Measurements from ENCODE around the gene CCSER1. TPM values are rescaled to one million over a fixed set of nuclear protein-coding genes. Genes with fewer than 3 reads are reported as not detected.

Gene CCSER1
- total and polyA plus RNA-seq, 2 experiments from 2014 or later: 2.9 to 3.4 TPM

DNA sequence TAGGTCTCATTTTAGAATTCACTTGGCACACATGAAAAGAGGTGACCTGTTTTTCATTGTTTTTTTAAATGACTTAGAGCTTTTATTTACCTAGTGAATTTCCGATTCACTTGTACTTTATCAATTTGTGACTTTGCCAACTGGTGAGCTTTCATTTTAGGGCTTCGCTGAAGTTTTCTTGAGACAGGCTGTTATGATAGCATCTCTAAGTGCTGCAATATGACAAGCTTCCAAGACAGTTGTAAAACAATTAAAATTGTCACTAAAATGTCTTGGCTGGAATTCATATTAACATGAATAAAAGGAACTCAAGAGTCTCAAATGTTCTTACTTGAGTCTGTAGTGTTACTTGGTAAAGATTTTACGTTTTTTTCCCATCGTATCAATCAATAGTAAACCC, 1344.9 kb downstream of the CCSER1 start:
- H3K27ac Mint-ChIP-seq: no peak overlapping the region
- Histone ChIP-seq H3K79me2 (replicated peaks; ENCODE audit: insufficient read depth) (no peaks in the 10 kb centered on the region), H4K20me1 (replicated peaks; ENCODE audit: insufficient read depth) (no peaks in the 10 kb centered on the region), H3K4me2 (no peak overlapping the region), H2AFZ (no peak overlapping the region), H3K27me3 (ENCODE audit: insufficient read depth) (no peaks in the 10 kb centered on the region), H3K9me2 (ENCODE audit: insufficient read depth) (no peaks in the 10 kb centered on the region), H3K4me3 (no peak overlapping the region), H3F3A (replicated peaks; ENCODE audit: low read depth) (no peaks in the 10 kb centered on the region), H3K27ac (ENCODE audit: low read depth) (no peak overlapping the region), H3K36me3 (ENCODE audit: insufficient read depth) (no peaks in the 10 kb centered on the region), H3K4me1 (ENCODE audit: insufficient read depth) (no peaks in the 10 kb centered on the region)
- no peak for ATAC-seq
- H3K27me3 Mint-ChIP-seq (ENCODE audit: insufficient read depth, low read depth, poor library complexity): no peaks in the 10 kb centered on the region
- no peak for DNase-seq (ENCODE audit: low spot score)
- no peak overlapping the region for H3K4me3 Mint-ChIP-seq
- TF ChIP-seq ZNF331 (CRISPR knock-in tag; IDR thresholded peaks at IDR 0.05; ENCODE audit: low read depth) (no peak), STAT1 (IDR thresholded peaks at IDR 0.05; ENCODE audit: unreplicated experiment) (no peak)
- TF ChIP-seq, protein P1, sequence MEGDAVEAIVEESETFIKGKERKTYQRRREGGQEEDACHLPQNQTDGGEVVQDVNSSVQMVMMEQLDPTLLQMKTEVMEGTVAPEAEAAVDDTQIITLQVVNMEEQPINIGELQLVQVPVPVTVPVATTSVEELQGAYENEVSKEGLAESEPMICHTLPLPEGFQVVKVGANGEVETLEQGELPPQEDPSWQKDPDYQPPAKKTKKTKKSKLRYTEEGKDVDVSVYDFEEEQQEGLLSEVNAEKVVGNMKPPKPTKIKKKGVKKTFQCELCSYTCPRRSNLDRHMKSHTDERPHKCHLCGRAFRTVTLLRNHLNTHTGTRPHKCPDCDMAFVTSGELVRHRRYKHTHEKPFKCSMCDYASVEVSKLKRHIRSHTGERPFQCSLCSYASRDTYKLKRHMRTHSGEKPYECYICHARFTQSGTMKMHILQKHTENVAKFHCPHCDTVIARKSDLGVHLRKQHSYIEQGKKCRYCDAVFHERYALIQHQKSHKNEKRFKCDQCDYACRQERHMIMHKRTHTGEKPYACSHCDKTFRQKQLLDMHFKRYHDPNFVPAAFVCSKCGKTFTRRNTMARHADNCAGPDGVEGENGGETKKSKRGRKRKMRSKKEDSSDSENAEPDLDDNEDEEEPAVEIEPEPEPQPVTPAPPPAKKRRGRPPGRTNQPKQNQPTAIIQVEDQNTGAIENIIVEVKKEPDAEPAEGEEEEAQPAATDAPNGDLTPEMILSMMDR (conservative IDR thresholded peaks at IDR 0.05; ENCODE audit: low read depth in 2 of 2): no peak
- no peaks in the 10 kb centered on the region for H3K4me1 Mint-ChIP-seq
- H3K36me3 Mint-ChIP-seq (ENCODE audit: low read depth): no peaks in the 10 kb centered on the region
- H3K9me3 Mint-ChIP-seq: peaks cover 6% of the 10 kb centered on the region; the same call in 1 of the 3 replicates

DNA sequence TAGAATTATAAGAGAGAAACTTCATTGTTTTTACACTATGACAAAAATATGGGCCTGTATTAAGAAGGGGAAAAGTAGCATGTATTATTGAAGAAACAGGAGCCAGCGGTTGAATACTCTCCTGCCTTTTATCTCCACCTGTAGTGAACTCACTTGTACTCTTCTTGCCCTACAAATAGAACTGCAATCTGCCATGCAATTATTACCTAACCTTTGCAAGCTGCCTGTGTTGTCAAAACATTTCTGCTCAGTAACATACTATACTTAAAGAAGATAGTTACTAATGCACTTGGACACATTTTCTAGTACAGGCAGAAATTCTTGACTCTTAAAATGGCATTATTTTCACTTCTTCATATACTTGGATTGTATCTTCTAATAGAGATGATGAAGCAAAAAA, 1358.2 kb downstream of the CCSER1 start:
- Histone ChIP-seq H3K27ac (ENCODE audit: low read depth) (no peak overlapping the region), H3K4me2 (no peak overlapping the region), H3K9me2 (ENCODE audit: insufficient read depth) (no peaks in the 10 kb centered on the region), H3K36me3 (ENCODE audit: insufficient read depth) (no peaks in the 10 kb centered on the region), H3K4me3 (no peak overlapping the region), H3K27me3 (ENCODE audit: insufficient read depth) (no peaks in the 10 kb centered on the region), H4K20me1 (replicated peaks; ENCODE audit: insufficient read depth) (no peaks in the 10 kb centered on the region), H2AFZ (no peak overlapping the region), H3K79me2 (replicated peaks; ENCODE audit: insufficient read depth) (no peaks in the 10 kb centered on the region), H3F3A (replicated peaks; ENCODE audit: low read depth) (no peaks in the 10 kb centered on the region), H3K4me1 (ENCODE audit: insufficient read depth) (no peaks in the 10 kb centered on the region)
- Mint-ChIP-seq H3K4me3 (no peak overlapping the region), H3K4me1 (peaks cover 11% of the 10 kb centered on the region; the same call in 2 of the 3 replicates), H3K27ac (no peak overlapping the region), H3K27me3 (ENCODE audit: insufficient read depth, low read depth, poor library complexity) (no peaks in the 10 kb centered on the region), H3K36me3 (ENCODE audit: low read depth) (no peaks in the 10 kb centered on the region), H3K9me3 (peaks cover 3% of the 10 kb centered on the region; the same call in 2 of the 3 replicates)
- ATAC-seq (no peak), DNase-seq (ENCODE audit: low spot score) (no peak)
- TF ChIP-seq EZH2phosphoT487 (IDR thresholded peaks at IDR 0.05; ENCODE audit: unreplicated experiment): no peak
- TF ChIP-seq JUNB (IDR thresholded peaks at IDR 0.05; ENCODE audit: unreplicated experiment): no peak
- TF ChIP-seq POLR2AphosphoS5 (IDR thresholded peaks at IDR 0.05; ENCODE audit: low read depth): no peak
- TF ChIP-seq, protein P1 (conservative IDR thresholded peaks at IDR 0.05; ENCODE audit: low read depth in 2 of 2): no peak
- no peak for TF ChIP-seq CREB1 (CRISPR knock-in tag; IDR thresholded peaks at IDR 0.05; ENCODE audit: low read depth)
- no peak for TF ChIP-seq ZNF114 (CRISPR knock-in tag; IDR thresholded peaks at IDR 0.05)
- no peak for TF ChIP-seq ZNF331 (CRISPR knock-in tag; IDR thresholded peaks at IDR 0.05; ENCODE audit: low read depth)
- TF ChIP-seq, protein P2, sequence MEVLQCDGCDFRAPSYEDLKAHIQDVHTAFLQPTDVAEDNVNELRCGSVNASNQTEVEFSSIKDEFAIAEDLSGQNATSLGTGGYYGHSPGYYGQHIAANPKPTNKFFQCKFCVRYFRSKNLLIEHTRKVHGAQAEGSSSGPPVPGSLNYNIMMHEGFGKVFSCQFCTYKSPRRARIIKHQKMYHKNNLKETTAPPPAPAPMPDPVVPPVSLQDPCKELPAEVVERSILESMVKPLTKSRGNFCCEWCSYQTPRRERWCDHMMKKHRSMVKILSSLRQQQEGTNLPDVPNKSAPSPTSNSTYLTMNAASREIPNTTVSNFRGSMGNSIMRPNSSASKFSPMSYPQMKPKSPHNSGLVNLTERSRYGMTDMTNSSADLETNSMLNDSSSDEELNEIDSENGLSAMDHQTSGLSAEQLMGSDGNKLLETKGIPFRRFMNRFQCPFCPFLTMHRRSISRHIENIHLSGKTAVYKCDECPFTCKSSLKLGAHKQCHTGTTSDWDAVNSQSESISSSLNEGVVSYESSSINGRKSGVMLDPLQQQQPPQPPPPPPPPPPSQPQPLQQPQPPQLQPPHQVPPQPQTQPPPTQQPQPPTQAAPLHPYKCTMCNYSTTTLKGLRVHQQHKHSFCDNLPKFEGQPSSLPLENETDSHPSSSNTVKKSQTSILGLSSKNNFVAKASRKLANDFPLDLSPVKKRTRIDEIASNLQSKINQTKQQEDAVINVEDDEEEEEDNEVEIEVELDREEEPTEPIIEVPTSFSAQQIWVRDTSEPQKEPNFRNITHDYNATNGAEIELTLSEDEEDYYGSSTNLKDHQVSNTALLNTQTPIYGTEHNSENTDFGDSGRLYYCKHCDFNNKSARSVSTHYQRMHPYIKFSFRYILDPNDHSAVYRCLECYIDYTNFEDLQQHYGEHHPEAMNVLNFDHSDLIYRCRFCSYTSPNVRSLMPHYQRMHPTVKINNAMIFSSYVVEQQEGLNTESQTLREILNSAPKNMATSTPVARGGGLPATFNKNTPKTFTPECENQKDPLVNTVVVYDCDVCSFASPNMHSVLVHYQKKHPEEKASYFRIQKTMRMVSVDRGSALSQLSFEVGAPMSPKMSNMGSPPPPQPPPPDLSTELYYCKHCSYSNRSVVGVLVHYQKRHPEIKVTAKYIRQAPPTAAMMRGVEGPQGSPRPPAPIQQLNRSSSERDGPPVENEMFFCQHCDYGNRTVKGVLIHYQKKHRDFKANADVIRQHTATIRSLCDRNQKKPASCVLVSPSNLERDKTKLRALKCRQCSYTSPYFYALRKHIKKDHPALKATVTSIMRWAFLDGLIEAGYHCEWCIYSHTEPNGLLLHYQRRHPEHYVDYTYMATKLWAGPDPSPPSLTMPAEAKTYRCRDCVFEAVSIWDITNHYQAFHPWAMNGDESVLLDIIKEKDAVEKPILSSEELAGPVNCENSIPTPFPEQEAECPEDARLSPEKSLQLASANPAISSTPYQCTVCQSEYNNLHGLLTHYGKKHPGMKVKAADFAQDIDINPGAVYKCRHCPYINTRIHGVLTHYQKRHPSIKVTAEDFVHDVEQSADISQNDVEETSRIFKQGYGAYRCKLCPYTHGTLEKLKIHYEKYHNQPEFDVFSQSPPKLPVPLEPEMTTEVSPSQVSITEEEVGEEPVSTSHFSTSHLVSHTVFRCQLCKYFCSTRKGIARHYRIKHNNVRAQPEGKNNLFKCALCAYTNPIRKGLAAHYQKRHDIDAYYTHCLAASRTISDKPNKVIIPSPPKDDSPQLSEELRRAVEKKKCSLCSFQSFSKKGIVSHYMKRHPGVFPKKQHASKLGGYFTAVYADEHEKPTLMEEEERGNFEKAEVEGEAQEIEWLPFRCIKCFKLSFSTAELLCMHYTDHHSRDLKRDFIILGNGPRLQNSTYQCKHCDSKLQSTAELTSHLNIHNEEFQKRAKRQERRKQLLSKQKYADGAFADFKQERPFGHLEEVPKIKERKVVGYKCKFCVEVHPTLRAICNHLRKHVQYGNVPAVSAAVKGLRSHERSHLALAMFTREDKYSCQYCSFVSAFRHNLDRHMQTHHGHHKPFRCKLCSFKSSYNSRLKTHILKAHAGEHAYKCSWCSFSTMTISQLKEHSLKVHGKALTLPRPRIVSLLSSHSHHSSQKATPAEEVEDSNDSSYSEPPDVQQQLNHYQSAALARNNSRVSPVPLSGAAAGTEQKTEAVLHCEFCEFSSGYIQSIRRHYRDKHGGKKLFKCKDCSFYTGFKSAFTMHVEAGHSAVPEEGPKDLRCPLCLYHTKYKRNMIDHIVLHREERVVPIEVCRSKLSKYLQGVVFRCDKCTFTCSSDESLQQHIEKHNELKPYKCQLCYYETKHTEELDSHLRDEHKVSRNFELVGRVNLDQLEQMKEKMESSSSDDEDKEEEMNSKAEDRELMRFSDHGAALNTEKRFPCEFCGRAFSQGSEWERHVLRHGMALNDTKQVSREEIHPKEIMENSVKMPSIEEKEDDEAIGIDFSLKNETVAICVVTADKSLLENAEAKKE (CRISPR knock-in tag; IDR thresholded peaks at IDR 0.05): no peak
